Measurements from ENCODE around the gene LTC4S.

LTC4S gene

GRCh38 chr5:179830818-179831468 lies 37.2 kb downstream of the LTC4S start:
- Histone ChIP-seq H3K27me3 (replicated peaks; ENCODE audit: insufficient read depth, low read length) (no peaks in the 10 kb centered on the region), H3K9me3 (replicated peaks; ENCODE audit: insufficient read depth, low read length) (no peaks in the 10 kb centered on the region), H3F3A (ENCODE audit: insufficient read depth, low read length) (peaks cover 33% of the 10 kb centered on the region), H3K9me2 (replicated peaks; ENCODE audit: insufficient read depth, low read length) (no peaks in the 10 kb centered on the region), H3K79me2 (ENCODE audit: low read length) (peaks cover 57% of the 10 kb centered on the region), H3K4me3 (ENCODE audit: low read length) (no peak overlapping the region), H3K4me1 (ENCODE audit: low read length) (no peaks in the 10 kb centered on the region), H3K4me2 (ENCODE audit: low read depth, low read length) (no peak overlapping the region), H3K36me3 (replicated peaks; ENCODE audit: insufficient read depth, low read length) (peaks cover 27% of the 10 kb centered on the region), H4K20me1 (ENCODE audit: insufficient read depth, low read length) (peaks cover 5% of the 10 kb centered on the region), H3K9ac (ENCODE audit: low read length) (no peak overlapping the region), H2AFZ (ENCODE audit: low read length) (no peak overlapping the region), H3K27ac (ENCODE audit: low read length) (no peak overlapping the region)
- no peak for TF ChIP-seq EZH2 (optimal IDR thresholded peaks at IDR 0.05; ENCODE audit: low read depth, low read length)
- TF ChIP-seq, protein P1, sequence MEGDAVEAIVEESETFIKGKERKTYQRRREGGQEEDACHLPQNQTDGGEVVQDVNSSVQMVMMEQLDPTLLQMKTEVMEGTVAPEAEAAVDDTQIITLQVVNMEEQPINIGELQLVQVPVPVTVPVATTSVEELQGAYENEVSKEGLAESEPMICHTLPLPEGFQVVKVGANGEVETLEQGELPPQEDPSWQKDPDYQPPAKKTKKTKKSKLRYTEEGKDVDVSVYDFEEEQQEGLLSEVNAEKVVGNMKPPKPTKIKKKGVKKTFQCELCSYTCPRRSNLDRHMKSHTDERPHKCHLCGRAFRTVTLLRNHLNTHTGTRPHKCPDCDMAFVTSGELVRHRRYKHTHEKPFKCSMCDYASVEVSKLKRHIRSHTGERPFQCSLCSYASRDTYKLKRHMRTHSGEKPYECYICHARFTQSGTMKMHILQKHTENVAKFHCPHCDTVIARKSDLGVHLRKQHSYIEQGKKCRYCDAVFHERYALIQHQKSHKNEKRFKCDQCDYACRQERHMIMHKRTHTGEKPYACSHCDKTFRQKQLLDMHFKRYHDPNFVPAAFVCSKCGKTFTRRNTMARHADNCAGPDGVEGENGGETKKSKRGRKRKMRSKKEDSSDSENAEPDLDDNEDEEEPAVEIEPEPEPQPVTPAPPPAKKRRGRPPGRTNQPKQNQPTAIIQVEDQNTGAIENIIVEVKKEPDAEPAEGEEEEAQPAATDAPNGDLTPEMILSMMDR (IDR thresholded peaks at IDR 0.05; ENCODE audit: low read length), result no peak
- no peak for TF ChIP-seq EZH2phosphoT487 (IDR thresholded peaks at IDR 0.05; ENCODE audit: low read length)
- no peak for DNase-seq

GRCh38 chr5:179832039-179832745 lies 38.4 kb downstream of the LTC4S start:
- Histone ChIP-seq H3K9me3 (replicated peaks; ENCODE audit: insufficient read depth, low read length) (no peaks in the 10 kb centered on the region), H3K4me1 (ENCODE audit: low read length) (no peaks in the 10 kb centered on the region), H3K9ac (ENCODE audit: low read length) (no peak overlapping the region), H3K36me3 (replicated peaks; ENCODE audit: insufficient read depth, low read length) (peaks cover 39% of the 10 kb centered on the region), H3K4me2 (ENCODE audit: low read depth, low read length) (no peak overlapping the region), H2AFZ (ENCODE audit: low read length) (no peak overlapping the region), H3K27ac (ENCODE audit: low read length) (no peak overlapping the region), H3K4me3 (ENCODE audit: low read length) (no peak overlapping the region), H3K9me2 (replicated peaks; ENCODE audit: insufficient read depth, low read length) (no peaks in the 10 kb centered on the region), H3K79me2 (ENCODE audit: low read length) (peaks cover 45% of the 10 kb centered on the region), H3F3A (ENCODE audit: insufficient read depth, low read length) (peaks cover 46% of the 10 kb centered on the region), H3K27me3 (replicated peaks; ENCODE audit: insufficient read depth, low read length) (no peaks in the 10 kb centered on the region), H4K20me1 (ENCODE audit: insufficient read depth, low read length) (peaks cover 5% of the 10 kb centered on the region)
- TF ChIP-seq, protein P1 (IDR thresholded peaks at IDR 0.05; ENCODE audit: low read length), result no peak
- TF ChIP-seq EZH2 (optimal IDR thresholded peaks at IDR 0.05; ENCODE audit: low read depth, low read length) (no peak), EZH2phosphoT487 (IDR thresholded peaks at IDR 0.05; ENCODE audit: low read length) (no peak)
- no peak for DNase-seq

DNA sequence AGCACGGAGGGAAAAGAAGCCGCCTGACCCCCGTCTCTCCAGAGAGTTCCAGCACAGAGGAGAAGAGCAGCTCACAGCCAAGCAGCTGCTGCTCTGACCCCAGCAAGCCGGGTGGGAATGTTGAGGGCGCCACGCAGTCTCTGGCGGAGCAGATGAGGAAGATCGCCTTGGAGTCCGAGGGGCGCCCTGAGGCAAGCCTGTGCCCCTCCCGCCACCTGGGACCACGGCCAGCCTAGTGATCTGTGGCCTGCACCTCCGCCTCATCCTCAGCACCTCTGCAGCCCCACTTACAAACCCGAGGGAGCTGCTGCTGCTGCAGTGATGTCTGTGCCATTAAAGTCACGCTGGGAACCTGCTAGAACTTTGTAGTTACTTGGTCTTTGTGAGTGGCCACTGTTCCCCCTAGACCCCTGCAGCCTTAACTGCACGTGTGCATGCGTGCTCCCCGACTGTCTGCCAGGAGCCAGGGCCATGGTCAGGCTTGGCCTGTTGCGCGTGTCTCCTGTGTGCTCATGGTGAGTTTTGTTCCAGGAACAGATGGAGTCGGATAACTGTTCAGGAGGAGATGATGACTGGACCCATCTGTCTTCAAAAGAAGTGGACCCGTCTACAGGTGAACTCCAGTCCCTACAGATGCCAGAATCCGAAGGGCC lies 39.4 kb downstream of the LTC4S start:
- Histone ChIP-seq H3K27ac (ENCODE audit: low read length) (no peak overlapping the region), H3K9me3 (replicated peaks; ENCODE audit: insufficient read depth, low read length) (no peaks in the 10 kb centered on the region), H2AFZ (ENCODE audit: low read length) (no peak overlapping the region), H3K79me2 (ENCODE audit: low read length) (peaks cover 35% of the 10 kb centered on the region), H3F3A (ENCODE audit: insufficient read depth, low read length) (peaks cover 49% of the 10 kb centered on the region), H3K27me3 (replicated peaks; ENCODE audit: insufficient read depth, low read length) (no peaks in the 10 kb centered on the region), H3K4me1 (ENCODE audit: low read length) (no peaks in the 10 kb centered on the region), H3K36me3 (replicated peaks; ENCODE audit: insufficient read depth, low read length) (peaks cover 39% of the 10 kb centered on the region), H3K4me3 (ENCODE audit: low read length) (no peak overlapping the region), H3K9me2 (replicated peaks; ENCODE audit: insufficient read depth, low read length) (no peaks in the 10 kb centered on the region), H4K20me1 (ENCODE audit: insufficient read depth, low read length) (no peaks in the 10 kb centered on the region), H3K4me2 (ENCODE audit: low read depth, low read length) (no peak overlapping the region), H3K9ac (ENCODE audit: low read length) (no peak overlapping the region)
- no peak for TF ChIP-seq EZH2 (optimal IDR thresholded peaks at IDR 0.05; ENCODE audit: low read depth, low read length)
- no peak for TF ChIP-seq EZH2phosphoT487 (IDR thresholded peaks at IDR 0.05; ENCODE audit: low read length)
- TF ChIP-seq, protein P1 (IDR thresholded peaks at IDR 0.05; ENCODE audit: low read length), result no peak
- no peak for DNase-seq

Measured in MM.1S (cell line).